DND-41 (cell line): ENCODE results near the gene TBL1X.

Source experiments
- ATAC-seq: fragments of 200-7000 bp; cut with Tn5 transposase; 3 replicates; pipeline ENCODE4 v1.9.1; 2021; ENCODE audit warnings: low read depth; ENCODE audit not compliant: insufficient read depth
- DNase-seq: peaks from one replicate; pipeline ENCODE4 v3.0.0-alpha.2; 2020
- H2AFZ ChIP-seq: 2 replicates; pipeline ENCODE4 v1.6.0; 2012; ENCODE audit warnings: low read depth, low read length
- H3K27ac ChIP-seq: 2 replicates; pipeline ENCODE4 v1.5.1; 2012; ENCODE audit warnings: low read length, inconsistent platforms
- H3K27me3 ChIP-seq: fragments of 200-600 bp; sonication (generic); 2 replicates; pipeline ENCODE4 v1.6.0; 2012; ENCODE audit warnings: low read length, mild to moderate bottlenecking, inconsistent platforms; ENCODE audit not compliant: insufficient read depth, poor library complexity
- H3K36me3 ChIP-seq: 2 replicates; pipeline ENCODE4 v1.5.1; 2012; ENCODE audit warnings: low read length, inconsistent platforms; ENCODE audit not compliant: insufficient read depth
- H3K4me1 ChIP-seq: 2 replicates; pipeline ENCODE4 v1.5.1; 2012; ENCODE audit warnings: mild to moderate bottlenecking, low read length; ENCODE audit not compliant: insufficient read depth
- H3K4me2 ChIP-seq: 2 replicates; pipeline ENCODE4 v1.6.0; 2012; ENCODE audit warnings: mild to moderate bottlenecking, moderate library complexity, low read length, inconsistent platforms; ENCODE audit not compliant: insufficient read depth
- H3K4me3 ChIP-seq, 2 experiments: fragments of 200-600 bp in 1 of 2; shearing (Covaris generic) in 1 of 2; 2 replicates each; pipeline ENCODE4 v1.5.1; 2012 to 2016; ENCODE audit warnings: inconsistent platforms in 2 of 2, low read length in 2 of 2, mild to moderate bottlenecking in 2 of 2, low read depth in 1 of 2, moderate library complexity in 1 of 2
- H3K79me2 ChIP-seq: 2 replicates; pipeline ENCODE4 v1.6.0; 2012; ENCODE audit warnings: low read length, inconsistent platforms; ENCODE audit not compliant: insufficient read depth
- H3K9ac ChIP-seq: 2 replicates; pipeline ENCODE4 v1.6.0; 2012; ENCODE audit warnings: low read depth, mild to moderate bottlenecking, inconsistent platforms, low read length, moderate library complexity
- H3K9me3 ChIP-seq: 2 replicates; pipeline ENCODE4 v1.5.1; 2012; ENCODE audit warnings: low read length, moderate library complexity, mild to moderate bottlenecking, inconsistent platforms; ENCODE audit not compliant: insufficient read depth, severe bottlenecking
- H4K20me1 ChIP-seq: 2 replicates; pipeline ENCODE4 v1.6.0; 2012; ENCODE audit warnings: low read length; ENCODE audit not compliant: insufficient read depth
- EZH2 ChIP-seq: IDR thresholded peaks from 3 replicates; pipeline ENCODE4 v1.6.1; 2012; ENCODE audit warnings: borderline replicate concordance, low read depth, mild to moderate bottlenecking, moderate library complexity, low read length, inconsistent platforms; ENCODE audit not compliant: severe bottlenecking
- TF ChIP-seq, protein P1 (sequence below): IDR thresholded peaks from 2 replicates; pipeline ENCODE4 v1.5.1; 2012; ENCODE audit warnings: borderline replicate concordance, low read length, moderate library complexity, mild to moderate bottlenecking; ENCODE audit not compliant: poor library complexity, severe bottlenecking; ENCODE audit errors: extremely low read depth

TBL1X gene

DNA sequence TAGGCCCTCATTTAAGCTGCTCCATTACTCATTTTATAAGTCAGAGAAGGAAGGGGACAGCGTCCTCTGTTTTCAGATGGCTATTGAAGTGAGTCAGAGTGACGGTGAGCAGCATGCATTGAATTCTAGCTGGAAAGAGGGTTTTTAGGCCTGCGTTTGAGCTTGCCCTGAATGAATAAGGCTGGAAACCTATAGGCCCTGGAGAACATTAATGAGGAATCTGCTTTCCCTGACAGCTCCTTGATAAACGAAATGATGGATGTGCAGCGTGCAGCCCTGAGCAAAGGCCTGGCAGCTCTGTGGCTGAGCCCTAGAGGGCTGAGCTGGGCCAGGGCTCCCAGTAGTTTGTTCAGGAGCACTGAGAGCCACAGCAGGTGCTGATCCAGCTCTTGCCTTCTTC is 33.4 kb downstream of the TBL1X start:
- H3K27ac ChIP-seq, result no peak overlapping the region
- no peak overlapping the region for H3K4me3 ChIP-seq
- H3K36me3 ChIP-seq, result peaks cover 10% of the 10 kb centered on the region
- TF ChIP-seq EZH2, result no peak
- TF ChIP-seq, protein P1, sequence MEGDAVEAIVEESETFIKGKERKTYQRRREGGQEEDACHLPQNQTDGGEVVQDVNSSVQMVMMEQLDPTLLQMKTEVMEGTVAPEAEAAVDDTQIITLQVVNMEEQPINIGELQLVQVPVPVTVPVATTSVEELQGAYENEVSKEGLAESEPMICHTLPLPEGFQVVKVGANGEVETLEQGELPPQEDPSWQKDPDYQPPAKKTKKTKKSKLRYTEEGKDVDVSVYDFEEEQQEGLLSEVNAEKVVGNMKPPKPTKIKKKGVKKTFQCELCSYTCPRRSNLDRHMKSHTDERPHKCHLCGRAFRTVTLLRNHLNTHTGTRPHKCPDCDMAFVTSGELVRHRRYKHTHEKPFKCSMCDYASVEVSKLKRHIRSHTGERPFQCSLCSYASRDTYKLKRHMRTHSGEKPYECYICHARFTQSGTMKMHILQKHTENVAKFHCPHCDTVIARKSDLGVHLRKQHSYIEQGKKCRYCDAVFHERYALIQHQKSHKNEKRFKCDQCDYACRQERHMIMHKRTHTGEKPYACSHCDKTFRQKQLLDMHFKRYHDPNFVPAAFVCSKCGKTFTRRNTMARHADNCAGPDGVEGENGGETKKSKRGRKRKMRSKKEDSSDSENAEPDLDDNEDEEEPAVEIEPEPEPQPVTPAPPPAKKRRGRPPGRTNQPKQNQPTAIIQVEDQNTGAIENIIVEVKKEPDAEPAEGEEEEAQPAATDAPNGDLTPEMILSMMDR, result no peak
- peaks cover 5% of the 10 kb centered on the region; the same call in 1 of the 2 replicates for H4K20me1 ChIP-seq
- no peaks in the 10 kb centered on the region for H3K9me3 ChIP-seq
- DNase-seq (no peak), ATAC-seq (no peak)
- H3K27me3 ChIP-seq, result no peaks in the 10 kb centered on the region
- H3K79me2 ChIP-seq, result peaks cover 2% of the 10 kb centered on the region; the same call in 1 of the 2 replicates
- H2AFZ ChIP-seq, result no peak overlapping the region
- H3K9ac ChIP-seq, result no peak overlapping the region
- no peaks in the 10 kb centered on the region for H3K4me1 ChIP-seq
- H3K4me2 ChIP-seq, result no peak overlapping the region

DNA sequence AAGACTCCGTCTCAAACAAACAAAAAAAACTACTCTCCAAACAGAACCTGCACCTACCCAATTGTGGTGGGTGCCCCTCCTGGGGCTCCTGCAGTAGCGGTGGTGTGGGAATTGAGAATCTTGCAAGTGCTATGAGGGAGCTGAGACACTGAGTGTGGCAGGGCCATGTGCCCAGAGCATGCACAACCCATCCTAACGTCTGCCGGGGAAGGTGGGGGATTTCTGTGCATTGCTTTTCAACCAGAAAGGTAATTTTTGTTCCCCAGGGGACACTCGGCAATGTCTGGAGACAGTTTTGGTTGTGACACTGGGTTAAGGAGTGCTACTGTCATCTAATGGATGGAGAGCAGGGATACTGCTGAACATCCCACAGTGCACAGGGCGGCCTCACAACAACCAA is 35.7 kb downstream of the TBL1X start:
- Histone ChIP-seq H3K27me3 (no peaks in the 10 kb centered on the region), H3K79me2 (peaks cover 2% of the 10 kb centered on the region; the same call in 1 of the 2 replicates), H3K9me3 (no peaks in the 10 kb centered on the region), H3K36me3 (peaks cover 12% of the 10 kb centered on the region), H3K4me3 (no peak overlapping the region), H3K27ac (no peak overlapping the region), H4K20me1 (peaks cover 5% of the 10 kb centered on the region; the same call in 1 of the 2 replicates), H2AFZ (no peak overlapping the region), H3K4me2 (no peak overlapping the region), H3K4me1 (no peaks in the 10 kb centered on the region), H3K9ac (no peak overlapping the region)
- no peak for DNase-seq
- TF ChIP-seq, protein P1, result no peak
- TF ChIP-seq EZH2, result no peak
- no peak for ATAC-seq

DNA sequence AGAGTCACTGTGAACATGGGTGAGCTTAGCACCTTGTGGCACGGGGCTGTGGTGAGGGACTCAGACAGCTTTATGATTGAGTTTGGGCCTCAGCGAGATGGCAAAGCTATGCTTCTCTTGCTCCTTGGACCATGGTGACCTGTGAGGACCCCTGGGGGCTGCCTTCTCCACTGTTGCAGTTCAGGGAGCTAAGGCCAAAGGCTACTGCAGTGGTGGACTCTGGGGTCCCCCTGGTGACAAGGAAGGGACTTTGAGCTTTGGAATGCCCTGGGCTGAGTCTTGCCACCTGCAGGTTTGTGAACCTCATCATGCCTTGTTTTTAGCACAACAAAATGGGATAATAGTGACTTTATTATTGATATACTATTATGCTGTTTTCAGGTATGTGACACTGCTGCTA is 36.5 kb downstream of the TBL1X start:
- Histone ChIP-seq H3K4me3 (no peak overlapping the region), H4K20me1 (peaks cover 5% of the 10 kb centered on the region; the same call in 1 of the 2 replicates), H3K27ac (no peak overlapping the region), H3K9ac (no peak overlapping the region), H3K4me2 (no peak overlapping the region), H3K4me1 (no peaks in the 10 kb centered on the region), H3K9me3 (no peaks in the 10 kb centered on the region), H3K36me3 (peaks cover 12% of the 10 kb centered on the region), H3K27me3 (no peaks in the 10 kb centered on the region), H2AFZ (no peak overlapping the region), H3K79me2 (peaks cover 2% of the 10 kb centered on the region; the same call in 1 of the 2 replicates)
- TF ChIP-seq, protein P1, result no peak
- TF ChIP-seq EZH2, result no peak
- no peak for ATAC-seq
- no peak for DNase-seq

DNA sequence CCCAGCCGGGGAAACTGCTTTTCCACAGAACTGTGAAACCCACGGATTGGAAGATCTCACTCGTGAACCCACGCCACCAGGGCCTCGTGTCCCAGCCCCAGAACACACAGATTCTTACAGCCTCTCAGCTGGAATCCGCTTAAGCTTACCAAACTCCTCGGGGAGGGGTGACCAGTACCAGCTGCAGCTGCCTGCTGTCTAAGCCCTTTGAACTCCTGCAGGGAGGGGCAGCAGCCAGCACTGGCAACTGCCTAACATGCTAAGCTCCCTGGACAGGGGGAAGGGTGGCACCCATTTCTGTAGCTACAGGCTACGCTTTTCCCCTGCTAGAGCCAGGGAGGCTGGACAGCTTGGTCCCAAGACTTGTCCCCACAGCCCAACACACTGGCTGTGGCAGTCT is 38.4 kb downstream of the TBL1X start:
- TF ChIP-seq, protein P1, result no peak
- TF ChIP-seq EZH2, result no peak
- Histone ChIP-seq H4K20me1 (peaks cover 5% of the 10 kb centered on the region; the same call in 1 of the 2 replicates), H3K27ac (no peak overlapping the region), H3K36me3 (peaks cover 12% of the 10 kb centered on the region), H3K4me2 (no peak overlapping the region), H3K4me1 (no peaks in the 10 kb centered on the region), H3K9ac (no peak overlapping the region), H3K27me3 (no peaks in the 10 kb centered on the region), H3K79me2 (peaks cover 2% of the 10 kb centered on the region; the same call in 1 of the 2 replicates), H2AFZ (no peak overlapping the region), H3K4me3 (no peak overlapping the region), H3K9me3 (no peaks in the 10 kb centered on the region)
- ATAC-seq, result peak; percentile 49; the same call in 1 of the 3 replicates
- DNase-seq, result peak; percentile 18
